IMR-90 (cell line): ENCODE results near the gene NFYC. TPM values are rescaled to one million over a fixed set of nuclear protein-coding genes. Genes with fewer than 3 reads are reported as not detected.

Experiments
- ATAC-seq: fragments of 200-7000 bp; cut with Tn5 transposase; 2 replicates; pipeline ENCODE4 v1.9.1; 2020; ENCODE audit warnings: low read depth, mild to moderate bottlenecking, moderate library complexity
- BruUV-seq: library from RNA; stranded (reverse); fragments of 400-500 nt; replicated peaks from 2 replicates; lab custom pipeline; 2021; lab: Mats Ljungman, UMichigan
- CTCF ChIA-PET: fragments of 300-600 bp; formaldehyde crosslinking; extraction: SDS; loops from one replicate; lab custom pipeline; 2021; ENCODE audit warnings: antibody characterized with exemption; lab: Yijun Ruan, JAX
- POLR2A ChIA-PET: fragments of 300-600 bp; sonication (Branson Sonifier 250); formaldehyde crosslinking; loops from one replicate; lab custom pipeline; 2022; ENCODE audit warnings: antibody characterized with exemption; ENCODE audit not compliant: unreplicated experiment; lab: Charles Lee
- DNase-seq: peaks from one replicate; pipeline ENCODE4 v3.0.0; 2013
- H2AFZ ChIP-seq: replicated peaks from 2 replicates; pipeline ENCODE3; 2013; ENCODE audit warnings: low read length, mild to moderate bottlenecking; ENCODE audit not compliant: poor library complexity
- H2AK5ac ChIP-seq: 2 replicates; pipeline ENCODE4 v1.6.1; 2013; ENCODE audit warnings: low read depth, low read length, inconsistent platforms
- H2AK9ac ChIP-seq: replicated peaks from 2 replicates; pipeline ENCODE3; 2013; ENCODE audit warnings: mild to moderate bottlenecking, low read depth, low read length, moderate library complexity; ENCODE audit not compliant: poor library complexity
- H2BK120ac ChIP-seq: 2 replicates; pipeline ENCODE4 v1.6.1; 2013; ENCODE audit warnings: low read depth, low read length, inconsistent platforms
- H2BK15ac ChIP-seq: 3 replicates; pipeline ENCODE4 v1.6.1; 2013; ENCODE audit warnings: low read depth, low read length, inconsistent platforms
- H2BK20ac ChIP-seq: 2 replicates; pipeline ENCODE4 v1.6.1; 2013; ENCODE audit warnings: low read depth, mild to moderate bottlenecking, inconsistent platforms, low read length, moderate library complexity
- H2BK5ac ChIP-seq: 2 replicates; pipeline ENCODE4 v1.6.1; 2013; ENCODE audit warnings: mild to moderate bottlenecking, low read depth, low read length, inconsistent platforms; ENCODE audit not compliant: poor library complexity, severe bottlenecking
- H3K14ac ChIP-seq: replicated peaks from 2 replicates; pipeline ENCODE4 v1.6.1; 2013; ENCODE audit warnings: low read depth, low read length, inconsistent platforms
- H3K18ac ChIP-seq: 2 replicates; pipeline ENCODE4 v1.6.1; 2013; ENCODE audit warnings: low read depth, low read length, control low read depth
- H3K23ac ChIP-seq: 2 replicates; pipeline ENCODE4 v1.6.1; 2013; ENCODE audit warnings: low read depth, low read length, inconsistent platforms
- H3K27ac ChIP-seq: 2 replicates; pipeline ENCODE4 v1.5.1; 2013; ENCODE audit warnings: mild to moderate bottlenecking, control low read depth, low read length; ENCODE audit not compliant: insufficient read depth
- H3K27me3 ChIP-seq: 2 replicates; pipeline ENCODE4 v1.6.1; 2013; ENCODE audit warnings: low read length; ENCODE audit not compliant: control insufficient read depth, insufficient read depth
- H3K36me3 ChIP-seq: 2 replicates; pipeline ENCODE4 v1.6.1; 2013; ENCODE audit warnings: low read length, mixed read lengths; ENCODE audit not compliant: control insufficient read depth, insufficient read depth
- H3K4ac ChIP-seq: 2 replicates; pipeline ENCODE4 v1.6.1; 2013; ENCODE audit warnings: low read depth, low read length, inconsistent platforms
- H3K4me1 ChIP-seq: 2 replicates; pipeline ENCODE4 v1.6.1; 2013; ENCODE audit warnings: low read length, mixed read lengths; ENCODE audit not compliant: control insufficient read depth, insufficient read depth
- H3K4me2 ChIP-seq: 2 replicates; pipeline ENCODE4 v1.6.1; 2013; ENCODE audit warnings: low read depth, mild to moderate bottlenecking, control low read depth, low read length, moderate library complexity
- H3K4me3 ChIP-seq: 2 replicates; pipeline ENCODE4 v1.5.1; 2013; ENCODE audit warnings: low read depth, mild to moderate bottlenecking, control low read depth, low read length, moderate library complexity; ENCODE audit not compliant: insufficient read depth
- H3K56ac ChIP-seq: 2 replicates; pipeline ENCODE4 v1.6.1; 2013; ENCODE audit warnings: low read length, inconsistent platforms; ENCODE audit not compliant: insufficient read depth; ENCODE audit errors: extremely low read depth
- H3K79me1 ChIP-seq, 2 experiments: 2 replicates each; pipeline ENCODE4 v1.6.1; 2013; ENCODE audit warnings: low read length in 2 of 2, inconsistent platforms in 1 of 2, low read depth in 1 of 2
- H3K9ac ChIP-seq: 2 replicates; pipeline ENCODE4 v1.6.1; 2013; ENCODE audit warnings: low read depth, low read length, control low read depth
- H3K9me1 ChIP-seq: 2 replicates; pipeline ENCODE4 v1.6.1; 2013; ENCODE audit warnings: low read length, inconsistent platforms; ENCODE audit not compliant: insufficient read depth
- H3K9me3 ChIP-seq: 2 replicates; pipeline ENCODE4 v1.6.1; 2013; ENCODE audit warnings: low read length; ENCODE audit not compliant: control insufficient read depth, insufficient read depth
- H4K20me1 ChIP-seq: 2 replicates; pipeline ENCODE4 v1.6.1; 2013; ENCODE audit warnings: low read length, inconsistent platforms; ENCODE audit not compliant: insufficient read depth
- H4K5ac ChIP-seq: 2 replicates; pipeline ENCODE4 v1.6.1; 2013; ENCODE audit warnings: mild to moderate bottlenecking, low read depth, low read length, control low read depth
- H4K8ac ChIP-seq, 2 experiments: 2 replicates each; pipeline ENCODE4 v1.6.1; 2013; ENCODE audit warnings: low read depth in 2 of 2, low read length in 2 of 2, control low read depth in 1 of 2, inconsistent platforms in 1 of 2
- H4K91ac ChIP-seq: 2 replicates; pipeline ENCODE4 v1.6.1; 2013; ENCODE audit warnings: low read depth, low read length, inconsistent platforms; ENCODE audit not compliant: insufficient read depth
- BHLHE40 ChIP-seq: fragments of 150-350 bp; IDR thresholded peaks from 2 replicates; pipeline ENCODE4 v1.6.1; 2016; ENCODE audit warnings: mild to moderate bottlenecking, low read depth, low read length
- CEBPB ChIP-seq: IDR thresholded peaks from 2 replicates; pipeline ENCODE4 v1.6.1; 2012; ENCODE audit warnings: low read depth, low read length, improper control_type of control experiment
- CHD1 ChIP-seq: IDR thresholded peaks from 2 replicates; pipeline ENCODE4 v1.6.1; 2012; ENCODE audit warnings: low read depth, low read length, improper control_type of control experiment
- FOS ChIP-seq: fragments of 150-350 bp; IDR thresholded peaks from 2 replicates; pipeline ENCODE4 v1.6.1; 2016; ENCODE audit warnings: low read depth, low read length
- MAFK ChIP-seq: IDR thresholded peaks from 2 replicates; pipeline ENCODE4 v1.6.1; 2012; ENCODE audit warnings: low read depth, low read length, improper control_type of control experiment
- MAZ ChIP-seq: IDR thresholded peaks from 2 replicates; pipeline ENCODE4 v1.6.1; 2012; ENCODE audit warnings: low read depth, mild to moderate bottlenecking, low read length, improper control_type of control experiment, moderate library complexity, borderline replicate concordance
- MXI1 ChIP-seq: IDR thresholded peaks from 2 replicates; pipeline ENCODE4 v1.6.1; 2012; ENCODE audit warnings: low read depth, mild to moderate bottlenecking, low read length, moderate library complexity, borderline replicate concordance
- NFE2L2 ChIP-seq: fragments of 150-350 bp; IDR thresholded peaks from 2 replicates; pipeline ENCODE4 v1.6.1; 2016; ENCODE audit warnings: low read depth, mild to moderate bottlenecking, low read length
- POLR2A ChIP-seq: IDR thresholded peaks from 2 replicates; pipeline ENCODE4 v1.6.1; 2012; ENCODE audit warnings: mild to moderate bottlenecking, low read depth, low read length
- RAD21 ChIP-seq: IDR thresholded peaks from 2 replicates; pipeline ENCODE4 v1.6.1; 2012; ENCODE audit warnings: low read length, improper control_type of control experiment
- RCOR1 ChIP-seq: IDR thresholded peaks from 2 replicates; pipeline ENCODE4 v1.6.1; 2012; ENCODE audit warnings: mild to moderate bottlenecking, low read length, improper control_type of control experiment; ENCODE audit not compliant: insufficient replicate concordance
- RFX5 ChIP-seq: IDR thresholded peaks from 2 replicates; pipeline ENCODE4 v1.8.0; 2012; ENCODE audit warnings: low read depth, mild to moderate bottlenecking, low read length, moderate library complexity
- WGBS, 2 experiments: methylation state at CpG; one replicate each; pipeline versions ENCODE4 v1.1.5 to v1.1.7; 2013; ENCODE audit warnings: missing lambda C conversion rate in 2 of 2; ENCODE audit not compliant: insufficient read length in 1 of 2; ENCODE audit errors: extremely low coverage in 2 of 2; 5-methylcytosine and 5-hydroxymethylcytosine counted together
- dilution Hi-C: fragments of 300-500 bp; cut with HindIII; formaldehyde crosslinking; loops from one replicate; pipeline ENCODE4 v1.14.3; 2018; ENCODE audit warnings: low sequenced_read_pairs; ENCODE audit not compliant: unreplicated experiment
- in situ Hi-C: fragments of 300-500 bp; cut with MboI; formaldehyde crosslinking; loops from 3 replicates; pipeline ENCODE4 v1.14.3; 2019; ENCODE audit warnings: low sequenced_read_pairs, inconsistent platforms, mixed read lengths
- intact Hi-C: fragments of 100-400 bp; cut with micrococcal nuclease; formaldehyde crosslinking; loops from 2 replicates; pipeline ENCODE4 v1.10.0; 2022
- polyA plus RNA-seq, 3 experiments: library from polyadenylated mRNA; depleted of rRNA; stranded (reverse); fragments of >200 nt; gene quantifications; 2 replicates each; pipeline ENCODE4 v1.2.3, GENCODE V29; 2012; ENCODE audit warnings: low replicate concordance in 1 of 3
- total RNA-seq: library from RNA; depleted of rRNA; stranded (reverse); fragments of >200 nt; gene quantifications from 2 replicates; pipeline ENCODE4 v1.2.3, GENCODE V29; 2012
- TF ChIP-seq, protein P1 (sequence below): conservative IDR thresholded peaks from 2 replicates; pipeline ENCODE4 v1.5.1; 2012; ENCODE audit warnings: mild to moderate bottlenecking, low read depth, low read length, improper control_type of control experiment
- TF ChIP-seq, protein P2 (sequence below): fragments of 150-350 bp; IDR thresholded peaks from 2 replicates; pipeline ENCODE4 v1.6.1; 2017; ENCODE audit warnings: mild to moderate bottlenecking, antibody characterized with exemption, low read length, low read depth
- TF ChIP-seq, protein P3 (sequence below): fragments of 150-350 bp; IDR thresholded peaks from 2 replicates; pipeline ENCODE4 v1.6.1; 2016; ENCODE audit warnings: low read depth, mild to moderate bottlenecking, low read length, moderate library complexity, borderline replicate concordance

The NFYC gene
- total and polyA plus RNA-seq, 2 of the 4 experiments (the other 2 are of a cell fraction), result 45.2 to 62.2 TPM

DNA sequence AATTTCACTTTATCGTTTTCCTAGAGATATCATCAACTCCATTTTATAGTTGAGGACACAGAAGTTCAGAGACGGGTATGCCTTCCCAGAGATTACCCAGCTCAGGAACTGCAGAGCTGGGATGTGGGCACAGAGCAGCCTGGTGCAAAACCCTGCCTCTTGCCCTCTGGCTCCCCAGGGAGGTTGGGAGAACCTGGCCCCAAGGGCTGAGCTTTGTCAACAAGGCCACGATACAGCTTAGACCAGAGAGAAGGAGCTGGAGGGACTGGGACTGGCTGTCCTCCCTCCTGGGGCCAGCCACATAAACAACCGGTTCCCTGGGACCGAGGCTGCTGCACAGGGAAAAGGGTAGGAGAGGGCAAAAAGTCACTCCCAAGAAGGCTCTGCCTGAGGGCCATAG, 29.8 kb upstream of the NFYC start:
- Histone ChIP-seq H3K27ac (no peak overlapping the region), H2AFZ (no peak overlapping the region), H3K23ac (no peak overlapping the region), H4K20me1 (no peaks in the 10 kb centered on the region), H4K5ac (no peak overlapping the region), H2BK5ac (no peak overlapping the region), H4K91ac (no peak overlapping the region), H3K9me3 (peaks cover 3% of the 10 kb centered on the region; the same call in 1 of the 2 replicates), H3K4ac (no peak overlapping the region), H3K36me3 (no peaks in the 10 kb centered on the region), H2AK9ac (no peak overlapping the region), H4K8ac (no peak overlapping the region), H3K4me2 (no peak overlapping the region), H3K56ac (no peak overlapping the region), H3K18ac (no peak overlapping the region), H3K27me3 (peaks cover 44% of the 10 kb centered on the region), H3K79me1 (no peaks in the 10 kb centered on the region), H2BK120ac (no peak overlapping the region), H2BK15ac (no peak overlapping the region), H2BK20ac (no peak overlapping the region), H3K4me3 (no peak overlapping the region), H3K14ac (no peak overlapping the region), H3K4me1 (no peaks in the 10 kb centered on the region; the same call in 1 of the 2 replicates), H2AK5ac (no peak overlapping the region), H3K9ac (no peak overlapping the region), H3K9me1 (peaks cover 4% of the 10 kb centered on the region; the same call in 1 of the 2 replicates)
- TF ChIP-seq BHLHE40, result no peak
- TF ChIP-seq NFE2L2, result no peak
- TF ChIP-seq MAFK, result no peak
- no peak for TF ChIP-seq RFX5
- TF ChIP-seq POLR2A, result no peak
- TF ChIP-seq CEBPB, result no peak
- TF ChIP-seq RCOR1, result no peak
- TF ChIP-seq, protein P1, sequence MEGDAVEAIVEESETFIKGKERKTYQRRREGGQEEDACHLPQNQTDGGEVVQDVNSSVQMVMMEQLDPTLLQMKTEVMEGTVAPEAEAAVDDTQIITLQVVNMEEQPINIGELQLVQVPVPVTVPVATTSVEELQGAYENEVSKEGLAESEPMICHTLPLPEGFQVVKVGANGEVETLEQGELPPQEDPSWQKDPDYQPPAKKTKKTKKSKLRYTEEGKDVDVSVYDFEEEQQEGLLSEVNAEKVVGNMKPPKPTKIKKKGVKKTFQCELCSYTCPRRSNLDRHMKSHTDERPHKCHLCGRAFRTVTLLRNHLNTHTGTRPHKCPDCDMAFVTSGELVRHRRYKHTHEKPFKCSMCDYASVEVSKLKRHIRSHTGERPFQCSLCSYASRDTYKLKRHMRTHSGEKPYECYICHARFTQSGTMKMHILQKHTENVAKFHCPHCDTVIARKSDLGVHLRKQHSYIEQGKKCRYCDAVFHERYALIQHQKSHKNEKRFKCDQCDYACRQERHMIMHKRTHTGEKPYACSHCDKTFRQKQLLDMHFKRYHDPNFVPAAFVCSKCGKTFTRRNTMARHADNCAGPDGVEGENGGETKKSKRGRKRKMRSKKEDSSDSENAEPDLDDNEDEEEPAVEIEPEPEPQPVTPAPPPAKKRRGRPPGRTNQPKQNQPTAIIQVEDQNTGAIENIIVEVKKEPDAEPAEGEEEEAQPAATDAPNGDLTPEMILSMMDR, result no peak
- TF ChIP-seq CHD1, result no peak
- TF ChIP-seq MAZ, result no peak
- no peak for TF ChIP-seq MXI1
- TF ChIP-seq, protein P2, sequence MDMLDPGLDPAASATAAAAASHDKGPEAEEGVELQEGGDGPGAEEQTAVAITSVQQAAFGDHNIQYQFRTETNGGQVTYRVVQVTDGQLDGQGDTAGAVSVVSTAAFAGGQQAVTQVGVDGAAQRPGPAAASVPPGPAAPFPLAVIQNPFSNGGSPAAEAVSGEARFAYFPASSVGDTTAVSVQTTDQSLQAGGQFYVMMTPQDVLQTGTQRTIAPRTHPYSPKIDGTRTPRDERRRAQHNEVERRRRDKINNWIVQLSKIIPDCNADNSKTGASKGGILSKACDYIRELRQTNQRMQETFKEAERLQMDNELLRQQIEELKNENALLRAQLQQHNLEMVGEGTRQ, result no peak
- no peak for TF ChIP-seq FOS
- TF ChIP-seq, protein P3, sequence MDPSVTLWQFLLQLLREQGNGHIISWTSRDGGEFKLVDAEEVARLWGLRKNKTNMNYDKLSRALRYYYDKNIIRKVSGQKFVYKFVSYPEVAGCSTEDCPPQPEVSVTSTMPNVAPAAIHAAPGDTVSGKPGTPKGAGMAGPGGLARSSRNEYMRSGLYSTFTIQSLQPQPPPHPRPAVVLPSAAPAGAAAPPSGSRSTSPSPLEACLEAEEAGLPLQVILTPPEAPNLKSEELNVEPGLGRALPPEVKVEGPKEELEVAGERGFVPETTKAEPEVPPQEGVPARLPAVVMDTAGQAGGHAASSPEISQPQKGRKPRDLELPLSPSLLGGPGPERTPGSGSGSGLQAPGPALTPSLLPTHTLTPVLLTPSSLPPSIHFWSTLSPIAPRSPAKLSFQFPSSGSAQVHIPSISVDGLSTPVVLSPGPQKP, result no peak
- TF ChIP-seq RAD21, result no peak
- in situ Hi-C loops (no loop called here), dilution Hi-C loops (no loop called here), intact Hi-C loops (loop anchor here (10.0 kb wide), 1 partner anchor 127 kb away; the partner anchor contains the start of gene ZNF684)
- BruUV-seq, result no TSS peak
- ChIA-PET POLR2A (no interaction called here), CTCF (no interaction called here)
- no peak for ATAC-seq
- WGBS, 2 experiments, result no CpG with 5 or more reads among the region's 5 CpGs
- no peak for DNase-seq
